ENCODE data around the gene SESN3. TPM values are rescaled to one million over a fixed set of nuclear protein-coding genes. Genes with fewer than 3 reads are reported as not detected.

The SESN3 gene
- total and polyA plus RNA-seq, 7 experiments from 2014 or later = 4.2 to 262 (median 89.8) TPM

GRCh38 chr11:95145430-95146060 is 85.5 kb downstream of the SESN3 start:
- Histone ChIP-seq H3K9me3 (ENCODE audit: control insufficient read depth in 2 of 3, low read length in 3 of 3) (no peaks in the 10 kb centered on the region), H3K27me3 (ENCODE audit: control insufficient read depth in 2 of 2, insufficient read depth in 2 of 2, low read length in 2 of 2) (no peaks in the 10 kb centered on the region), H3K27ac (ENCODE audit: low read depth, low read length) (no peak overlapping the region), H3K4me3 (ENCODE audit: low read length) (no peak overlapping the region), H3K36me3 (ENCODE audit: control insufficient read depth in 2 of 3, insufficient read depth in 3 of 3, low read length in 3 of 3) (no peaks in the 10 kb centered on the region), H3K4me1 (ENCODE audit: control insufficient read depth in 2 of 2, insufficient read depth in 2 of 2, low read length in 2 of 2) (no peaks in the 10 kb centered on the region)
- H3K4me1 Mint-ChIP-seq = peaks cover 0 to 25% (median 2%) of the 10 kb centered on the region in 7 donors
- intact Hi-C loops (cut with micrococcal nuclease) = no loop called here
- H3K27me3 Mint-ChIP-seq = peaks cover 12 to 35% (median 19%) of the 10 kb centered on the region in 5 donors
- CTCF ChIA-PET = interaction anchor here (1.0 kb wide), 1 partner anchor 8 kb away, joined by 3 read pairs; no protein-coding TSS in a partner anchor
- no peak for ATAC-seq
- POLR2A ChIA-PET = interaction anchor here (8.3 to 10.5 kb wide), 2 partner anchors 55 to 77 kb away, joined by 52 to 107 read pairs; partner anchors contain the start of genes ENDOD1 and SRSF8
- peaks cover 0 to 4% (median 0%) of the 10 kb centered on the region in 5 donors for H3K36me3 Mint-ChIP-seq
- peak overlapping the region in 1 of 9 donors; percentile 42 for H3K27ac Mint-ChIP-seq
- no peaks in the 10 kb centered on the region for H3K9me3 Mint-ChIP-seq
- no peak overlapping the region for H3K4me3 Mint-ChIP-seq
- DNase-seq = no peak

- Mint-ChIP-seq H3K9me3 (no peaks in the 10 kb centered on the region), H3K27me3 (peaks cover 16 to 35% (median 19%) of the 10 kb centered on the region in 5 donors), H3K36me3 (peaks cover 0 to 4% (median 0%) of the 10 kb centered on the region in 5 donors), H3K4me1 (peaks cover 0 to 19% (median 0%) of the 10 kb centered on the region in 7 donors), H3K4me3 (no peak overlapping the region), H3K27ac (no peak overlapping the region)
- intact Hi-C loops (cut with micrococcal nuclease) = no loop called here
- H3K4me1 ChIP-seq (ENCODE audit: control insufficient read depth in 2 of 2, insufficient read depth in 2 of 2, low read length in 2 of 2) = no peaks in the 10 kb centered on the region
- no peaks in the 10 kb centered on the region for H3K27me3 ChIP-seq (ENCODE audit: control insufficient read depth in 2 of 2, insufficient read depth in 2 of 2, low read length in 2 of 2)
- H3K36me3 ChIP-seq (ENCODE audit: control insufficient read depth in 2 of 3, insufficient read depth in 3 of 3, low read length in 3 of 3) = no peaks in the 10 kb centered on the region
- no peak for DNase-seq
- ATAC-seq = no peak
- no peak overlapping the region for H3K4me3 ChIP-seq (ENCODE audit: low read length)
- H3K9me3 ChIP-seq (ENCODE audit: control insufficient read depth in 2 of 3, low read length in 3 of 3) = no peaks in the 10 kb centered on the region
- ChIA-PET CTCF (interaction anchor here (0.6 kb wide), 1 partner anchor 243 kb away, joined by 3 read pairs; no protein-coding TSS in a partner anchor), POLR2A (no interaction called here)
- H3K27ac ChIP-seq (ENCODE audit: low read depth, low read length) = no peak overlapping the region
These were observed 86.4 kb downstream of the SESN3 start for GRCh38 chr11:95144313-95145235.

- no peaks in the 10 kb centered on the region for H3K4me1 ChIP-seq (ENCODE audit: control insufficient read depth in 2 of 2, insufficient read depth in 2 of 2, low read length in 2 of 2)
- DNase-seq (no peak), ATAC-seq (no peak)
- no peaks in the 10 kb centered on the region for H3K9me3 ChIP-seq (ENCODE audit: control insufficient read depth in 2 of 3, low read length in 3 of 3)
- H3K27ac ChIP-seq (ENCODE audit: low read depth, low read length) = no peak overlapping the region
- Mint-ChIP-seq H3K4me3 (no peak overlapping the region), H3K4me1 (peaks cover 0 to 17% (median 0%) of the 10 kb centered on the region in 7 donors), H3K27ac (no peak overlapping the region), H3K36me3 (peaks cover 0 to 4% (median 0%) of the 10 kb centered on the region in 5 donors), H3K9me3 (no peaks in the 10 kb centered on the region), H3K27me3 (peaks cover 16 to 35% (median 22%) of the 10 kb centered on the region in 5 donors)
- H3K27me3 ChIP-seq (ENCODE audit: control insufficient read depth in 2 of 2, insufficient read depth in 2 of 2, low read length in 2 of 2) = no peaks in the 10 kb centered on the region
- intact Hi-C loops (cut with micrococcal nuclease) = no loop called here
- no peak overlapping the region for H3K4me3 ChIP-seq (ENCODE audit: low read length)
- ChIA-PET CTCF (no interaction called here), POLR2A (interaction anchor here (0.9 kb wide), 1 partner anchor 76 kb away, joined by 3 read pairs; no protein-coding TSS in a partner anchor)
- H3K36me3 ChIP-seq (ENCODE audit: control insufficient read depth in 2 of 3, insufficient read depth in 3 of 3, low read length in 3 of 3) = no peaks in the 10 kb centered on the region
These were observed 87.8 kb downstream of the SESN3 start for GRCh38 chr11:95143106-95143681.

GRCh38 chr11:95142431-95142830 is 88.6 kb downstream of the SESN3 start:
- POLR2A ChIA-PET = interaction anchor here (0.9 kb wide), 1 partner anchor 75 kb away, joined by 3 read pairs; no protein-coding TSS in a partner anchor
- H3K36me3 Mint-ChIP-seq = peaks cover 0 to 4% (median 0%) of the 10 kb centered on the region in 5 donors
- Histone ChIP-seq H3K9me3 (ENCODE audit: control insufficient read depth in 2 of 3, low read length in 3 of 3) (no peaks in the 10 kb centered on the region), H3K27me3 (ENCODE audit: control insufficient read depth in 2 of 2, insufficient read depth in 2 of 2, low read length in 2 of 2) (no peaks in the 10 kb centered on the region), H3K36me3 (ENCODE audit: control insufficient read depth in 2 of 3, insufficient read depth in 3 of 3, low read length in 3 of 3) (no peaks in the 10 kb centered on the region), H3K4me3 (ENCODE audit: low read length) (no peak overlapping the region), H3K27ac (ENCODE audit: low read depth, low read length) (no peak overlapping the region), H3K4me1 (ENCODE audit: control insufficient read depth in 2 of 2, insufficient read depth in 2 of 2, low read length in 2 of 2) (no peaks in the 10 kb centered on the region)
- intact Hi-C loops (cut with micrococcal nuclease) = no loop called here
- DNase-seq = no peak
- H3K9me3 Mint-ChIP-seq = no peaks in the 10 kb centered on the region
- CTCF ChIA-PET = interaction anchor here (0.5 to 1.5 kb wide), 2 partner anchors 9 to 13 kb away, joined by 4 read pairs; no protein-coding TSS in a partner anchor
- H3K4me1 Mint-ChIP-seq = peaks cover 0 to 14% (median 0%) of the 10 kb centered on the region in 7 donors
- no peak for ATAC-seq
- H3K27me3 Mint-ChIP-seq = peaks cover 16 to 35% (median 22%) of the 10 kb centered on the region in 5 donors
- no peak overlapping the region for H3K4me3 Mint-ChIP-seq
- H3K27ac Mint-ChIP-seq = no peak overlapping the region

GRCh38 chr11:95140397-95141033 is 90.5 kb downstream of the SESN3 start:
- Mint-ChIP-seq H3K9me3 (peaks cover 0 to 3% (median 0%) of the 10 kb centered on the region in 11 donors), H3K27me3 (peaks cover 11 to 25% (median 18%) of the 10 kb centered on the region in 5 donors), H3K4me1 (peaks cover 0 to 13% (median 0%) of the 10 kb centered on the region in 7 donors), H3K27ac (no peak overlapping the region), H3K36me3 (peaks cover 0 to 2% (median 0%) of the 10 kb centered on the region in 5 donors), H3K4me3 (no peak overlapping the region)
- no peak overlapping the region for H3K4me3 ChIP-seq (ENCODE audit: low read length)
- no peak overlapping the region for H3K27ac ChIP-seq (ENCODE audit: low read depth, low read length)
- intact Hi-C loops (cut with micrococcal nuclease) = no loop called here
- POLR2A ChIA-PET = no interaction called here
- CTCF ChIA-PET = interaction anchor here (0.8 to 1.7 kb wide), 2 partner anchors 10 to 70 kb away, joined by 3 to 4 read pairs; no protein-coding TSS in a partner anchor
- H3K36me3 ChIP-seq (ENCODE audit: control insufficient read depth in 2 of 3, insufficient read depth in 3 of 3, low read length in 3 of 3) = no peaks in the 10 kb centered on the region
- no peaks in the 10 kb centered on the region for H3K27me3 ChIP-seq (ENCODE audit: control insufficient read depth in 2 of 2, insufficient read depth in 2 of 2, low read length in 2 of 2)
- no peaks in the 10 kb centered on the region for H3K9me3 ChIP-seq (ENCODE audit: control insufficient read depth in 2 of 3, low read length in 3 of 3)
- ATAC-seq (no peak), DNase-seq (no peak)
- H3K4me1 ChIP-seq (ENCODE audit: control insufficient read depth in 2 of 2, insufficient read depth in 2 of 2, low read length in 2 of 2) = no peaks in the 10 kb centered on the region

Measured in naive thymus-derived CD4-positive, alpha-beta T cell (primary cell).